HepG2 (cell line): ENCODE measurements around the gene DPPA4. TPM values are rescaled to one million over a fixed set of nuclear protein-coding genes. Genes with fewer than 3 reads are reported as not detected.

Experiments used
- ATAC-seq: fragments of 200-7000 bp; cut with Tn5 transposase; 3 replicates; pipeline ENCODE4 v1.9.1; 2020; ENCODE audit warnings: mild to moderate bottlenecking, moderate library complexity
- BruUV-seq: library from RNA; stranded (reverse); fragments of 400-500 nt; replicated peaks from 2 replicates; lab custom pipeline; 2021; lab: Mats Ljungman, UMichigan
- CTCF ChIA-PET: fragments of 300-600 bp; formaldehyde crosslinking; extraction: SDS; loops from one replicate; lab custom pipeline; 2021; ENCODE audit warnings: low total read pairs, inconsistent platforms, low intra/inter-chr PET ratio; lab: Yijun Ruan, JAX
- POLR2A ChIA-PET: fragments of 350-600 bp; sonication (Branson Sonifier 250); formaldehyde crosslinking; loops from one replicate; lab custom pipeline; 2020; ENCODE audit warnings: antibody characterized with exemption, inconsistent platforms; lab: Yijun Ruan, JAX
- DNase-seq: peaks from one replicate; pipeline ENCODE4 v3.0.0-alpha.2; 2015; ENCODE audit warnings: low spot score
- FAIRE-seq: peaks from 3 replicates; lab custom pipeline; 2011; peaks lifted over from hg19 to GRCh38; lab: Jason Lieb, UNC
- H2AFZ ChIP-seq: one replicate; pipeline ENCODE4 v1.6.1; 2011; ENCODE audit warnings: low read length, inconsistent platforms
- H3K27ac ChIP-seq: fragments of 300-600 bp; 3 replicates; pipeline ENCODE4 v1.8.0; 2011; ENCODE audit warnings: mixed run types, mild to moderate bottlenecking, mixed read lengths, low read length, inconsistent platforms; ENCODE audit not compliant: insufficient read depth; ENCODE audit errors: extremely low read length
- H3K27me3 ChIP-seq, 2 experiments: fragments of 200-600 bp in 1 of 2; 2 replicates in 1 of 2; 3 replicates in 1 of 2; pipeline versions ENCODE4 v1.6.0 to v1.8.0; 2011; ENCODE audit warnings: low read length in 2 of 2, mild to moderate bottlenecking in 2 of 2, moderate library complexity in 2 of 2, inconsistent platforms in 1 of 2; ENCODE audit not compliant: insufficient read depth in 2 of 2, control insufficient read depth in 1 of 2
- H3K36me3 ChIP-seq, 2 experiments: fragments of 200-600 bp in 1 of 2; replicated peaks in 1 of 2; 2 replicates in 1 of 2; 3 replicates in 1 of 2; pipeline versions ENCODE4 v1.5.1 to v1.8.0; 2011; ENCODE audit warnings: low read length in 2 of 2, inconsistent platforms in 1 of 2; ENCODE audit not compliant: insufficient read depth in 2 of 2, control insufficient read depth in 1 of 2
- H3K4me1 ChIP-seq: 2 replicates; pipeline ENCODE4 v1.5.1; 2012; ENCODE audit warnings: low read length, inconsistent platforms; ENCODE audit not compliant: insufficient read depth
- H3K4me2 ChIP-seq: 2 replicates; pipeline ENCODE4 v1.6.0; 2011; ENCODE audit warnings: low read depth, low read length, inconsistent platforms
- H3K4me3 ChIP-seq, 3 experiments: fragments of 200-600 bp in 1 of 3; sonication (generic), shearing (Covaris generic) in 1 of 3; replicated peaks in 1 of 3; 2 replicates each; pipeline ENCODE4 v1.5.1; 2011 to 2016; ENCODE audit warnings: low read length in 3 of 3, inconsistent platforms in 2 of 3, low read depth in 2 of 3, mild to moderate bottlenecking in 2 of 3, control low read depth in 1 of 3, mixed read lengths in 1 of 3; ENCODE audit not compliant: insufficient read depth in 1 of 3
- H3K79me2 ChIP-seq: one replicate; pipeline ENCODE4 v1.6.1; 2011; ENCODE audit warnings: low read length, inconsistent platforms; ENCODE audit not compliant: insufficient read depth
- H3K9ac ChIP-seq: 2 replicates; pipeline ENCODE4 v1.6.0; 2011; ENCODE audit warnings: mild to moderate bottlenecking, low read depth, low read length, inconsistent platforms; ENCODE audit not compliant: insufficient read depth
- H3K9me3 ChIP-seq: 2 replicates; pipeline ENCODE4 v1.5.1; 2012; ENCODE audit warnings: mild to moderate bottlenecking, low read length
- H4K20me1 ChIP-seq: 2 replicates; pipeline ENCODE4 v1.6.0; 2011; ENCODE audit warnings: inconsistent platforms, mild to moderate bottlenecking, low read length, moderate library complexity; ENCODE audit not compliant: insufficient read depth
- CCDC6 ChIP-seq: sonication (generic); formaldehyde crosslinking; IDR thresholded peaks from 2 replicates; pipeline ENCODE4 v1.8.1; 2022; ENCODE audit warnings: mild to moderate bottlenecking, missing genetic modification reagents, moderate library complexity
- HIVEP1 ChIP-seq: sonication (generic); formaldehyde crosslinking; IDR thresholded peaks from 2 replicates; pipeline ENCODE4 v1.4.0; 2020; ENCODE audit warnings: mild to moderate bottlenecking, missing genetic modification reagents
- IKZF1 ChIP-seq: fragments of 450-650 bp; IDR thresholded peaks from 2 replicates; pipeline ENCODE4 v1.7.1; 2016
- ZNF17 ChIP-seq: sonication (generic); formaldehyde crosslinking; IDR thresholded peaks from 2 replicates; pipeline ENCODE4 v1.5.0; 2020; ENCODE audit warnings: mild to moderate bottlenecking, missing genetic modification reagents
- ZNF75D ChIP-seq: sonication (generic); formaldehyde crosslinking; IDR thresholded peaks from 2 replicates; pipeline ENCODE4 v1.8.1; 2023; ENCODE audit warnings: missing genetic modification reagents, mild to moderate bottlenecking, borderline replicate concordance
- ZNF781 ChIP-seq: sonication (generic); formaldehyde crosslinking; IDR thresholded peaks from 2 replicates; pipeline ENCODE4 v1.5.1; 2020; ENCODE audit warnings: borderline replicate concordance, mild to moderate bottlenecking, missing genetic modification reagents; ENCODE audit errors: not compliant biosample characterization
- WGBS: methylation state at CpG from one replicate; pipeline ENCODE4 v1.1.6; 2017; ENCODE audit warnings: low lambda C conversion rate; 5-methylcytosine and 5-hydroxymethylcytosine counted together
- in situ Hi-C: cut with HindIII; loops from 2 replicates; pipeline ENCODE4 v1.10.0; 2017; ENCODE audit warnings: low pct_unique_long_range_greater_than_20kb; ENCODE audit not compliant: extremely low pct_ligation_motif_present
- intact Hi-C: fragments of 100-400 bp; cut with micrococcal nuclease; formaldehyde crosslinking; loops from one replicate; pipeline ENCODE4 v1.10.0; 2022; ENCODE audit not compliant: unreplicated experiment
- polyA plus RNA-seq, 8 experiments: library from polyadenylated mRNA; depleted of rRNA in 3 of 8; stranded (reverse) in 7 of 8; unstranded in 1 of 8; fragments of >200 nt; fragmentation: Illumina TruSeq in 4 of 8; extraction: Trizol in 4 of 8; gene quantifications; 2 replicates each; pipeline versions ENCODE4 v1.2.1 to v1.2.3, GENCODE V29; 2011 to 2016; ENCODE audit warnings: low read depth in 4 of 8, missing spikeins in 1 of 8, mixed read lengths in 1 of 8; ENCODE audit not compliant: insufficient read depth in 1 of 8
- total RNA-seq, 5 experiments: library from RNA; depleted of rRNA; stranded (reverse); fragments of >200 nt; fragmentation: Illumina TruSeq; extraction: Trizol; gene quantifications; 2 replicates each; pipeline ENCODE4 v1.2.3, GENCODE V29; 2016; ENCODE audit warnings: low read depth in 1 of 5

DPPA4 gene
- total and polyA plus RNA-seq, 2 of the 13 experiments (the other 11 are each of a cell fraction or from before 2014, with no cell fraction given), result not detected

DNA sequence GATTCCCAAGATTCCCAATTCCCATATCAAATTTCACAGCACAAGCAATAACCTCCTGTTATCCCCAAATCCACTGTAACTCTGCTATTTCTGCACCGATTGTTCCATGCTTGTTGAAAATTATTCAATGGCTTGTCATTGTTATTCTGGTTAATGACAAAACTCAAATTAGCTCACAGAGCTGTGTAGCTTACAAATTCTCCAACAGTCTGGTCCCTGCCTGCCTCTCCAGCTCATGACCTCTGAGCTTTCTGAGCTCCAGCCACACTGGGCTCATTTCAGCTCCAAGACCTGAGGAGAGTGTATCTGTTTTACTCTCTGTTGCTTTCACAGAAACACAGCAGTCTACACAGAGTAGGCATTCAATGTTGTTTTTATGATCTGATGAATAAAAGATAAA is 24.3 kb downstream of the DPPA4 start:
- Histone ChIP-seq H3K4me2 (no peak overlapping the region), H3K9ac (no peak overlapping the region), H3K4me3 (no peak overlapping the region), H3K27me3 (no peaks in the 10 kb centered on the region), H3K27ac (no peak overlapping the region), H3K79me2 (no peaks in the 10 kb centered on the region), H4K20me1 (no peaks in the 10 kb centered on the region), H3K4me1 (no peaks in the 10 kb centered on the region), H3K9me3 (no peaks in the 10 kb centered on the region), H3K36me3 (no peaks in the 10 kb centered on the region), H2AFZ (no peak overlapping the region)
- ChIA-PET CTCF (no interaction called here), POLR2A (no interaction called here)
- DNase-seq, result no peak
- no TSS peak for BruUV-seq
- intact Hi-C loops (no loop called here), in situ Hi-C loops (no loop called here)
- TF ChIP-seq CCDC6 (no peak), ZNF781 (no peak), ZNF17 (CRISPR knock-in tag) (no peak)
- no peak for FAIRE-seq
- 0% methylated on average over 1 of the region's 1 CpG for WGBS
- ATAC-seq, result no peak

DNA sequence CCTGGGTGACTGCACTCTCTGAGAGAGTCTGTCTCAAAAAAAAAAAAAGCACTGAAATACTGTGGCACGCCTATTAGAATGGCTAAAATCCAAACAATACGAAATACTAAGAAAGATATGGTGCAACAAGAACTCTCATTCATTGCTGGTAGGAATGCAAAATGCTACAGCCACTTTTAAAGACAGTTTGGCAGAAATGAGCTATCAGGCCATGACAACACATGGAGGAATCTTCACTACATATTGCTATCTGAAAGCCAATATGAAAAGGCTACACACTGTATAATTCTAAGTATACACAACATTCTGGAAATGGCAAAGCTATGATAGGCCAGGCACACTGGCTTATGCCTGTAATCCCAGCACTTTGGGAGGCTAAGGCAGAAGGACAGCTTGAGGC is 39.9 kb downstream of the DPPA4 start:
- no peak for DNase-seq
- TF ChIP-seq IKZF1 (no peak), ZNF75D (CRISPR knock-in tag) (no peak), HIVEP1 (CRISPR knock-in tag) (no peak)
- TF ChIP-seq, all 625 proteins: peak for 0
- no peaks in the 10 kb centered on the region for H3K9me3 ChIP-seq
- no peaks in the 10 kb centered on the region for H4K20me1 ChIP-seq
- H3K4me3 ChIP-seq, result no peak overlapping the region
- no peak overlapping the region for H3K9ac ChIP-seq
- intact Hi-C loops (no loop called here), in situ Hi-C loops (no loop called here)
- no peak overlapping the region for H2AFZ ChIP-seq
- no peak for ATAC-seq
- no peak overlapping the region for H3K4me2 ChIP-seq
- ChIA-PET CTCF (no interaction called here), POLR2A (no interaction called here)
- BruUV-seq, result no TSS peak
- no peaks in the 10 kb centered on the region for H3K4me1 ChIP-seq
- FAIRE-seq, result no peak
- H3K36me3 ChIP-seq, result no peaks in the 10 kb centered on the region
- no peak overlapping the region for H3K27ac ChIP-seq
- H3K27me3 ChIP-seq, result no peaks in the 10 kb centered on the region
- WGBS, result 25% methylated on average over 2 of the region's 2 CpGs
- no peaks in the 10 kb centered on the region for H3K79me2 ChIP-seq
